Type B pancreatic cell (in vitro differentiated cells): ENCODE data around the gene PDIA6. TPM values are rescaled to one million over a fixed set of nuclear protein-coding genes. Genes with fewer than 3 reads are reported as not detected.

Experiments
- DNase-seq: peaks from one replicate; pipeline ENCODE4 v3.0.0; 2021; ENCODE audit warnings: mixed read lengths; ENCODE audit not compliant: unreplicated experiment; ENCODE audit errors: extremely low spot score
- H3K27ac Mint-ChIP-seq: 2 replicates; pipeline ENCODE4 v1.8.0; 2021; ENCODE audit warnings: mild to moderate bottlenecking, mixed read lengths
- H3K27me3 Mint-ChIP-seq: 2 replicates; pipeline ENCODE4 v1.8.0; 2021; ENCODE audit warnings: mixed read lengths
- H3K36me3 Mint-ChIP-seq: 2 replicates; pipeline ENCODE4 v1.8.0; 2021; ENCODE audit warnings: mixed read lengths
- H3K4me1 Mint-ChIP-seq: one replicate; pipeline ENCODE4 v1.8.0; 2021; ENCODE audit warnings: mixed read lengths; ENCODE audit not compliant: unreplicated experiment
- H3K4me3 Mint-ChIP-seq: 2 replicates; pipeline ENCODE4 v1.8.0; 2021; ENCODE audit warnings: mild to moderate bottlenecking, mixed read lengths
- H3K9me3 Mint-ChIP-seq: 2 replicates; pipeline ENCODE4 v1.8.0; 2021; ENCODE audit warnings: mixed read lengths
- CTCF ChIP-seq: fragments of 200-600 bp; sonication (generic); conservative IDR thresholded peaks from 2 replicates; pipeline ENCODE4 v1.5.0; 2021; ENCODE audit warnings: antibody characterized with exemption, mild to moderate bottlenecking
- total RNA-seq: library from RNA; stranded (reverse); gene quantifications from 2 replicates; pipeline ENCODE4 v1.2.1, GENCODE V29; 2021; ENCODE audit warnings: low replicate concordance

PDIA6 gene
- total RNA-seq, 1 donor from 2014 or later, result 281 TPM

GRCh38 chr2:10762651-10763460 is 49.7 kb downstream of the PDIA6 start:
- no peaks in the 10 kb centered on the region for H3K27me3 Mint-ChIP-seq
- no peak for TF ChIP-seq CTCF
- H3K36me3 Mint-ChIP-seq, result no peaks in the 10 kb centered on the region
- DNase-seq, result no peak
- peak overlapping the region; percentile 55 for H3K27ac Mint-ChIP-seq
- H3K4me3 Mint-ChIP-seq, result no peak overlapping the region
- peaks cover 3% of the 10 kb centered on the region for H3K4me1 Mint-ChIP-seq
- H3K9me3 Mint-ChIP-seq, result no peaks in the 10 kb centered on the region

- no peaks in the 10 kb centered on the region for H3K36me3 Mint-ChIP-seq
- H3K27me3 Mint-ChIP-seq, result no peaks in the 10 kb centered on the region
- H3K27ac Mint-ChIP-seq, result no peak overlapping the region
- DNase-seq, result no peak
- TF ChIP-seq CTCF, result no peak
- H3K9me3 Mint-ChIP-seq, result no peaks in the 10 kb centered on the region
- H3K4me1 Mint-ChIP-seq, result peaks cover 3% of the 10 kb centered on the region
- no peak overlapping the region for H3K4me3 Mint-ChIP-seq
These were observed 51.0 kb downstream of the PDIA6 start for GRCh38 chr2:10761591-10761990.

- Mint-ChIP-seq H3K9me3 (no peaks in the 10 kb centered on the region), H3K36me3 (no peaks in the 10 kb centered on the region), H3K27ac (no peak overlapping the region), H3K4me1 (peaks cover 3% of the 10 kb centered on the region), H3K27me3 (no peaks in the 10 kb centered on the region), H3K4me3 (no peak overlapping the region)
- TF ChIP-seq CTCF, result no peak
- DNase-seq, result no peak
These were observed 51.6 kb downstream of the PDIA6 start for GRCh38 chr2:10760794-10761504.

- Mint-ChIP-seq H3K36me3 (no peaks in the 10 kb centered on the region), H3K4me3 (no peak overlapping the region), H3K27me3 (no peaks in the 10 kb centered on the region)
These were observed 53.4 kb downstream of the PDIA6 start for GRCh38 chr2:10759151-10759714.

GRCh38 chr2:10757814-10758286 is 54.7 kb downstream of the PDIA6 start:
- H3K27me3 Mint-ChIP-seq, result no peaks in the 10 kb centered on the region
- H3K36me3 Mint-ChIP-seq, result no peaks in the 10 kb centered on the region
- no peak for DNase-seq
- H3K9me3 Mint-ChIP-seq, result no peaks in the 10 kb centered on the region
- no peak overlapping the region for H3K27ac Mint-ChIP-seq
- no peak for TF ChIP-seq CTCF
- H3K4me1 Mint-ChIP-seq, result no peaks in the 10 kb centered on the region
- no peak overlapping the region for H3K4me3 Mint-ChIP-seq

More at GRCh38 chr2:10759151-10759714, 53.4 kb downstream of the PDIA6 start:
- DNase-seq, result no peak
- no peaks in the 10 kb centered on the region for H3K9me3 Mint-ChIP-seq
- H3K27ac Mint-ChIP-seq, result no peak overlapping the region
- no peak for TF ChIP-seq CTCF
- peaks cover 3% of the 10 kb centered on the region for H3K4me1 Mint-ChIP-seq
